ENCODE data around the gene LMTK3. TPM values are rescaled to one million over a fixed set of nuclear protein-coding genes. Genes with fewer than 3 reads are reported as not detected.

Gene LMTK3
- polyA plus RNA-seq, 1 of the 3 experiments (the other 2 are of a cell fraction), result 3.2 TPM

DNA sequence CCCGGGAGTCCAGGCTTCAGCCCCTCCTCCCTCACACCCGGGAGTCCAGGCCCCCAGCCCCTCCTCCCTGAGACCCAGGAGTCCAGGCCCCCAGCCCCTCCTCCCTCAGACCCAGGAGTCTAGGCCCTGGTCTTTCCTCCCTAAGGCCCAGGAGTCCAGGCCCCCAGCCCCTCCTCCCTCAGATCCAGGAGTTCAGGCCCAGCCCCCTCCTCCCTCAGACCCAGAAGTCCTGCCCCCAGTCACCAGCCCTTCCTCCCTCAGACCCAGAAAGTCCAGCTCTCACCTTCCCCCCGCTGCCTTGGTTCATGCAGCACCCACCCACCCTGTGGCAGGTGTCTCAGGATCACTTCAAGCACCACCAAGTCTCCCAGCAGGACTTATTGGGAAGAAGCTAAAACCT is 28.3 kb downstream of the LMTK3 start (continued):
- TF ChIP-seq, protein P1, sequence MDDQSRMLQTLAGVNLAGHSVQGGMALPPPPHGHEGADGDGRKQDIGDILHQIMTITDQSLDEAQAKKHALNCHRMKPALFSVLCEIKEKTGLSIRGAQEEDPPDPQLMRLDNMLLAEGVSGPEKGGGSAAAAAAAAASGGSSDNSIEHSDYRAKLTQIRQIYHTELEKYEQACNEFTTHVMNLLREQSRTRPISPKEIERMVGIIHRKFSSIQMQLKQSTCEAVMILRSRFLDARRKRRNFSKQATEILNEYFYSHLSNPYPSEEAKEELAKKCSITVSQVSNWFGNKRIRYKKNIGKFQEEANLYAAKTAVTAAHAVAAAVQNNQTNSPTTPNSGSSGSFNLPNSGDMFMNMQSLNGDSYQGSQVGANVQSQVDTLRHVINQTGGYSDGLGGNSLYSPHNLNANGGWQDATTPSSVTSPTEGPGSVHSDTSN (IDR thresholded peaks at IDR 0.05), result no peak
- TF ChIP-seq TAF1 (IDR thresholded peaks at IDR 0.05; ENCODE audit: borderline replicate concordance, low read depth, low read length) (no peak), GABPA (IDR thresholded peaks at IDR 0.05; ENCODE audit: low read depth) (no peak)
- TF ChIP-seq, protein P2, sequence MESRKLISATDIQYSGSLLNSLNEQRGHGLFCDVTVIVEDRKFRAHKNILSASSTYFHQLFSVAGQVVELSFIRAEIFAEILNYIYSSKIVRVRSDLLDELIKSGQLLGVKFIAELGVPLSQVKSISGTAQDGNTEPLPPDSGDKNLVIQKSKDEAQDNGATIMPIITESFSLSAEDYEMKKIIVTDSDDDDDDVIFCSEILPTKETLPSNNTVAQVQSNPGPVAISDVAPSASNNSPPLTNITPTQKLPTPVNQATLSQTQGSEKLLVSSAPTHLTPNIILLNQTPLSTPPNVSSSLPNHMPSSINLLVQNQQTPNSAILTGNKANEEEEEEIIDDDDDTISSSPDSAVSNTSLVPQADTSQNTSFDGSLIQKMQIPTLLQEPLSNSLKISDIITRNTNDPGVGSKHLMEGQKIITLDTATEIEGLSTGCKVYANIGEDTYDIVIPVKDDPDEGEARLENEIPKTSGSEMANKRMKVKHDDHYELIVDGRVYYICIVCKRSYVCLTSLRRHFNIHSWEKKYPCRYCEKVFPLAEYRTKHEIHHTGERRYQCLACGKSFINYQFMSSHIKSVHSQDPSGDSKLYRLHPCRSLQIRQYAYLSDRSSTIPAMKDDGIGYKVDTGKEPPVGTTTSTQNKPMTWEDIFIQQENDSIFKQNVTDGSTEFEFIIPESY (IDR thresholded peaks at IDR 0.05; ENCODE audit: borderline replicate concordance, low read depth), result no peak

DNA sequence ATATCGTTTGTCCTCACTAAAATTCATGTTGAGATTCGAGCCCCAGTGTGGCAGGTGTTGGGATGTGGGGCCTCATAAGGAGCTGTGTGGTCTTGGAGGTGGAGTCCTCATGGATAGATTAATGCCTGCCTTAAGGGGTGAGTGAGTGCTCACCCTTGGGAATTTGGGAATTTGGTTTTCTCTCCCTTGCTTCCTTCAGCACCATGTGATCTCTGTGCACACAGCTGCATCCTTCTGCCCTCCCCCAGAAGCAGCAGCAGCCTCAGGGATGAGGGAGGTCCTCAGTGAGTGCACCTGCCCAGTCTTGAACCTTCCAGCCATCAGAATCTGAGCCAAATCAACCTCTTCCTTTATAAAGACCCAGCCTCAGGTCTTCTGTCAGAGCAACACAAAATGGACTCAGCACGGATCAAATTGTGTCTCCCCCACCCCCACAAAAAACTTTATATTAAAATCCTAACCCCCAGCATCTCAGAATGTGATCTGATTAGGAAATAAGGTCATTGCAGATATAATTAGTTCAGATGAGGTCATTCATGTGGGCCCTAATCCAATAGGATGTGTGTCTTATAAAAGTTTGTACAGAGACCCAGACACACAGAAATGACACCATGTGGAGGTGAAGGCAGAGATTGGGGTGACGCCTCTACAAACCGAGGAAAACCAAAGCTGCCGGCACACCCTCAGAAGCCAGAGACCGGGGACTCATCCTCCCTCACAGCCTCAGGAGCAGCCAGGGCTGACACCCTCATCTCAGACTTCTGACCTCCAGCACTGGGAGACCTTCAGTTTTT is 29.6 kb downstream of the LMTK3 start:
- Histone ChIP-seq H4K20me1 (ENCODE audit: insufficient read depth) (peaks cover 9% of the 10 kb centered on the region), H3K4me3 (ENCODE audit: low read depth in 2 of 2, low read length in 1 of 2) (no peak overlapping the region), H3K9me2 (no peaks in the 10 kb centered on the region), H3K9me3 (no peaks in the 10 kb centered on the region), H3K4me2 (peak overlapping the region; percentile 13; the same call in 1 of the 2 replicates), H3K4me1 (ENCODE audit: control insufficient read depth in 1 of 2, insufficient read depth in 2 of 2, low read depth in 1 of 2, low read length in 1 of 2) (peaks cover 7 to 12% of the 10 kb centered on the region in 2 experiments; a peak in 3 of 4 replicates), H3F3A (replicated peaks; ENCODE audit: insufficient read depth) (peaks cover 26% of the 10 kb centered on the region), H3K9ac (no peak overlapping the region), H3K79me2 (ENCODE audit: insufficient read depth) (no peaks in the 10 kb centered on the region), H3K27ac (ENCODE audit: low read depth in 2 of 2, low read length in 1 of 2) (peak overlapping the region in 1 of 2 experiments; percentile 34; a peak in 1 of 4 replicates), H3K27me3 (ENCODE audit: insufficient read depth) (no peaks in the 10 kb centered on the region), H2AFZ (ENCODE audit: low read depth) (no peak overlapping the region), H3K36me3 (replicated peaks in 1 of 2; ENCODE audit: control insufficient read depth in 1 of 2, insufficient read depth in 2 of 2, low read length in 1 of 2) (peaks cover 7 to 25% of the 10 kb centered on the region in 2 experiments)
- CTCF ChIA-PET, result interaction anchor here (0.9 to 4.4 kb wide), 2 partner anchors 8 to 102 kb away, joined by 5 to 23 read pairs; no protein-coding TSS in a partner anchor
- TF ChIP-seq POLR2AphosphoS5 (IDR thresholded peaks at IDR 0.05; ENCODE audit: low read depth, low read length) (peak; percentile 44; the same call in 1 of the 2 replicates), FOSL2 (IDR thresholded peaks at IDR 0.05; ENCODE audit: borderline replicate concordance, low read depth) (no peak)
- DNase-seq, result no peak
- POLR2A ChIA-PET, result no interaction called here
- 52% methylated on average over 7 of the region's 7 CpGs for WGBS (ENCODE audit: low lambda C conversion rate)

DNA sequence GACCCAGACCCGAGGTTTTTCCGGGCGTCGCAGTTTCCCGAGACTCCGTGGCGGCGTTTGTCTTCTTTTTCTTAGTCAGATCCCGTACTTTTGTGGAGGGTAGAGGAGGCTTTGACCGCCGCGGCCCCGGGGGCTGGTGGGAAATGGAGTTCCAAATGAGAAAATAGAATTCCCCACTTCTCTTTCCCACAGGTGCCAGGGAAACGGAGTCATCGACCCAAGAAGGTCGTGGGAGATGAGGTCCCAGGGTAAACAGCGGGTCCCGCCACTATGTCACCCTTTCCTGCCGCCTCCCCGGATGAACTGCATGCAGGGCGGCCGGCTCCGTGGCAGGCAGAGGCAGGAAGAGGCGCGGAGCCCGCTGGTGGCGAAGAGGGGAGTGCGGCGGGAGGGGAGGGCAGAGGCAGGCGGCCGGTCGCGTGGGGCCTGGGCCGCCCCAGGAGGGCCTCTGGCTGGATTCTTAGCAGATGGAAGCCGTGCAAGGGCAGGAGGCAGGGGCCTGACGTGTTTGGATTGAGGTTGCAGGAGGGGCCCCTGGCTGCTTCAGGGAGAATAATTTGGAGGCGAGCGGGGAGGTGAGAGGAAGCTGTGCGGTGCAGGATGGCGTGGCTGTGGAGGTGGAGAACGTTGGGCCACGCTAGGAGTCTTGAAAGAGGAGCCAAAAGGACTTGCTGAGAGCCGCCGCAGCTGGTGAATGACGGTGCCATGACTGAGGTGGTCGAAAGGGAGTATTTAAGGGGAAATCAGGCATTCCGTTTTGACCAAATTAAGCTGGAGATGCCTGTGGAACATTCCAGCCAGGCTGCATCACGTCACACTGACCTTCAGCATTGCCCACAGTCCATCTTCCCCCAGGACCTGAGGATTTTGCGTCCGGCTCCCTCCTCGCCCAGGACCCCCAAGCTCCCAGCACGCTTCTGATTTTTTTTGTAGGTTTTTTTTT is 30.8 kb downstream of the LMTK3 start:
- no peak overlapping the region for H3K27ac ChIP-seq (ENCODE audit: low read depth in 2 of 2, low read length in 1 of 2)

More for the DNA sequence above, 30.8 kb downstream of the LMTK3 start:
- Histone ChIP-seq H4K20me1 (ENCODE audit: insufficient read depth) (peaks cover 9% of the 10 kb centered on the region), H3K27me3 (ENCODE audit: insufficient read depth) (no peaks in the 10 kb centered on the region), H3K4me2 (no peak overlapping the region), H3K36me3 (replicated peaks in 1 of 2; ENCODE audit: control insufficient read depth in 1 of 2, insufficient read depth in 2 of 2, low read length in 1 of 2) (peaks cover 7 to 34% of the 10 kb centered on the region in 2 experiments), H3K9me3 (no peaks in the 10 kb centered on the region), H3K4me1 (ENCODE audit: control insufficient read depth in 1 of 2, insufficient read depth in 2 of 2, low read depth in 1 of 2, low read length in 1 of 2) (peaks cover 7 to 11% of the 10 kb centered on the region in 2 experiments; a peak in 3 of 4 replicates), H3K9ac (no peak overlapping the region), H3K4me3 (ENCODE audit: low read depth in 2 of 2, low read length in 1 of 2) (no peak overlapping the region), H3K9me2 (no peaks in the 10 kb centered on the region), H3K79me2 (ENCODE audit: insufficient read depth) (no peaks in the 10 kb centered on the region), H2AFZ (ENCODE audit: low read depth) (no peak overlapping the region), H3F3A (replicated peaks; ENCODE audit: insufficient read depth) (peaks cover 22% of the 10 kb centered on the region)
- CTCF ChIA-PET, result interaction anchor here (0.9 to 4.4 kb wide), 2 partner anchors 9 to 103 kb away, joined by 5 to 23 read pairs; no protein-coding TSS in a partner anchor
- DNase-seq, result no peak
- WGBS (ENCODE audit: low lambda C conversion rate), result 94% methylated on average over 52 of the region's 52 CpGs
- POLR2A ChIA-PET, result interaction anchor here (1.4 kb wide), 1 partner anchor 9 kb away, joined by 6 read pairs; no protein-coding TSS in a partner anchor
- TF ChIP-seq EP300 (IDR thresholded peaks at IDR 0.05; ENCODE audit: borderline replicate concordance in 1 of 2, low read depth in 1 of 2, low read length in 1 of 2) (no peak), FOSL2 (IDR thresholded peaks at IDR 0.05; ENCODE audit: borderline replicate concordance, low read depth) (no peak)

Measured in SK-N-SH (cell line).